ENCODE results near the gene LKAAEAR1.

LKAAEAR1 gene

DNA sequence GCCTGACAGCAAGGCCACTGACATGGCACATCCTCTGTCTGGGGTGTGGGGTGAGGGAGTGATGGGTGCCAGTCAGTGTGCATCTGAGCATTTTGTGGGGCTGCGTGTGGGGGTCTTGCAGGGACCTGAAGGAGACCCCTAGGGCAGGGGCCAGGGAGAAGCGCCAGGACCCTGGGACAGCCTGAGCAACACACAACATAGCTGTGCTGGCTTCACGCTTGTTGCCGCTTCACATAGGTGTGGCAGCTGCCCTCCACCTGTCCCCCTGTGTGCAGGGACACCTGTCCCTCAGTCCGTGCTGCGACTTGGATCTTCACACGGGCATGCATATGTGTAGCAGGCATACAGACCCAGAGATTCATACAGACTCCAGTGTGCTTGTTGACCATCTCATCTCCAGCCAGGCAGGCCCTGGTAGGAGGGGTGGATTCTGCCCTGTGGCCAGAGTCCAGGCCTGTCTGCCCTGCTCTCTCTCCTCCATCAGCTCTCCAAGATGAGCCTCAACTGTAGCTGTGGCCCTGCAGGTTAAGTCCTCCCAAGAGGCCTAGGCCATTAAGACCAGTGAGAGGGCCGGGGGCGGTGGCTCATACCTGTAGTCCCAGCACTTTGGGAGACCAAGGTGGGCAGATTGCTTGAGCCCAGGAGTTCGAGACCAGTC is 26.3 kb upstream of the LKAAEAR1 start:
- peak; percentile 49 for DNase-seq

DNA sequence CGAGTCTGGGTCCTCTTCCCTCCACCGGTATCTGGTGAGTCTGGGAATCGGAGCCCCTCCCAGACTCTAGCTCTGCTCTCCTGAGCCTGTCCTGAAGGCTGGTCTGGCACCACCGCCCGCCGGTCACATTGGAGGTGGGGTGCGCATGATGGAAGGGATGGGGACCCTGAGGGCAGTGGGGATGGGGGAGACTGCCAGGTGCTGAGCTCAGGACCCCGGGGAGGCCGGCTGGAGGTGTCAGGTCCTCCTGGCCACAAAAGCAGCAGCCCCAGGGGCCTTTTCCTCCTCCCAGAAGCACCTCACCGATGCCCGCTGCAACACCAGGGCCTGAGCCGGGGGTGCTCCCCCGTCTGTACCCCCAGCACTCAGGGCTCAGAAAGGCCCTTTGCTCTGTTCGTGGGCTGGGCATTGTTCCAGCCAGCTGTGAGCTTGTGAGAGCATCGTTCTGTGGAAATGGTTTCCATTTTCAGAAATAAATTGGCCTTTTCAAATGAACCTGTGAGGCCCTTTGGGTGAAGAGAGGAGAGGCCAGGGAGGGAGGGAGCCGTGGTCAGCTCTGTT is 25.7 kb upstream of the LKAAEAR1 start:
- DNase-seq = peak; percentile 43

DNA sequence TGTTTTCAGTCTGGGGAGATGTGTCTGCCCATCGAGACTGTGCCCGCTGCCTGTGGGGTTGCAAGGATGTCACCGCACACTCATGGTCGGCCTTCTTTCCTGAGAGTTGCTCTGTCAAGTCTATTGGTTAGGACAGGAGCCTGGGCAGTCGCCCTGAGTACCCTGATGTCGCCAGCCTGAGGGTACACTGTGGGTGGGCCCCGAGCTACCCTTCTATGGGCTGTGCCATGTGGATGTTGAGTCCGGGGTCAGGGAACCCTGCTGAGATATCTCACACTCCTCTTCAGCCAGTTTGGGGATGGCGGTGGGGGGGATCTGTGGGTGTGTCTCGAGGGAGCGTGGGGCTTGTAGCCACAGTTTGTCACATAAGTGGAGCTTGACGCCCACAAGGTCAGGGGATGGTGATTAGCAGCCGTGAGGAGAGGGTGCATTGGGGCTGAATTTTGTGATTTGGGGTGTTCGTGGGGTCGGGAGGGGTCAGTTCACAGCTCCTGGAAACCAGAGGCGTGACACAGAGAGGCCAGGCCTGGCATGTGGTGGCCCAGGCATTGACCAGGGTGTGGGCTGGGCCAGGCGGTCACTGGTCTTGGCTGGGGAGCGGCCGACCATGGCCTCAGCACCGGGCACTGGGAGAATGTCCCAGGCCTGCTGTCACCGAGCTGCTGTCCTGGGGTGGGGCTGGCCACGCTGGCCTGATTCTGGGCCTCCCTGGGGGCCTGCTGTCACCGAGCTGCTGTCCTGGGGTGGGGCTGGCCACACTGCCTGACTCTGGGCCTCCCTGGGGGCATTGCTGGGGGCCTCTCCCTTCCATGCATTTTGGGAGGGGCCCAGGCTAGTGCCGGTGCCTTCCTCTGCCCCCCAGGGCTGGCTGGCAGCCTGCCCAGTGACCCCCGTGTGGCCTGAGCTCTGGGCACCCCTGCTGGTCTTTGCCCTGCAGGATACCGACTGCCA is 24.8 kb upstream of the LKAAEAR1 start:
- peak; percentile 46 for DNase-seq

DNA sequence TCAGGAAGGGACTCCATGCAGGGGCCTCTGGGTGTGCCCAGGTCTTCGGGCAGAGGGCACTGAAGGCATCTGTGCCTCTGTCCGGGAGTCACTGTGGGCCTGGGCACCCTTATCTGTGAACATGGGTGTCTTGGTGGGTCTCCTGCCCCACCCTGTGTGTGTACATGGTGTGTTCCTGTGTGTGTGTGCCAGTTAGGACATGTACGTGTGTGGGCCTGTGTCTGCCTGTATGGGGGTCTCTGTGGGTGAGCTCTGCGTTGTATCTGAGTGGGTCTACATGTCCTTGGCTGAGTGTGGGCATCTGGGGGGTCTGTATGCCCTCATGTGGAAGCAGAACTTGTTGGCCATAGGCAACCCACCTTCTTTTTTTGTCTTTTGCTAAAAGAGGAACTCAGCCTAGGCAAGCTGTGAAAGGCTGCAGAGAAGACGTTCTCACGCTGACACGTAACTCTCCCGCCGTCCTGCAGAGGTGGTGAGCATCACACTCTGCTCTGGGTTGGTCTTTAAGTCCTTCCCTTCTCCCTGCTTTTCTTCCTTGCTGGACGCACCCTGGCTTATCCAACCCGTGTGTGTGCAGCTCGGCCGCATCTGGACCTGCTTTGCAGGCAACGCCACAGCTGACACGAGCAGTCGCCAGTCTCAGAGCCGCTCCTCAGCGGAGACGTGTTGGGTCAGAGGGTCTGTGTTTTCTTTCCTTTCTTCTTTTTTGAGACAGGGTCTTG is 23.7 kb upstream of the LKAAEAR1 start:
- DNase-seq = peak; percentile 44

DNA sequence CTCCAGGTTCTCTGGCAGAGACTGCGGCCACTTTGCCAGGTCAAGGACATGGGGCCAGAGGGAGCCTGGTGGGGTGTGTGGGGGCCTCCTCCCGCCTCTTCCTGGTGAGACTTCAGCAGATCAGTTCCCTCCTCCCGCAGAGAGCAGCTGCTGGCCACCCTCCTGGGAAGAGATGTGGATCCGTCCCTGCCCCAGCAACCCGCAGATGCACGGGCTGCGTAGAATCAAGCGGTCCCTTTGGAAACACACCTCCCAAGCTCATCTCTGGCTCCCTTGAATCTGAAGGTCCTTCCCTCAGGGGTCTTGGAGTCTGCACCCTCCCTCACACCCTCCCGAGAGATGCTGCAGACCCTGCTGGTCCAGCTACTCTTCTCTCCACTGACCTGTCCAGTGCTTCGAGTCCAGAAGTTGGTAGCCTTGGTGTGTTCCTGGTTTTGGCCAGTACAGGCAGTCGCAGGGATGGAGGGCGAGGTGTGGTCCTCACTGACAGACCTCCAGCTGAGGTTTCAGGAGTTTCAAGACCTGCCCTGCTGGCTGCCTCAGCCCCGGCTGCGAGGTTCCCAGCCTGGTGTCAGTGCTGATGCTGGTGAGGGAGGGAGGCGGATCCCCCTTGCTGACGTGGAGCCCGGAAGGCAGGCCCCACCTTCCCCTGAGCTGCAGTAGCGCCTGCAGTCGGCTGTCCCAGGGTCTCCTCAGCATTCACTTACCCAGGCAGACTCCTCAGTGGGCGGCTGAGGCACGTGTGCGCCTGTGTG is 23.0 kb upstream of the LKAAEAR1 start, which contains the start of gene NPBWR2:
Gene NPBWR2 (minus strand): TSS at position 585 of the 755 bp plus-strand sequence. CDS start 734 bp downstream, outside the sequence.
- no peak for DNase-seq

DNA sequence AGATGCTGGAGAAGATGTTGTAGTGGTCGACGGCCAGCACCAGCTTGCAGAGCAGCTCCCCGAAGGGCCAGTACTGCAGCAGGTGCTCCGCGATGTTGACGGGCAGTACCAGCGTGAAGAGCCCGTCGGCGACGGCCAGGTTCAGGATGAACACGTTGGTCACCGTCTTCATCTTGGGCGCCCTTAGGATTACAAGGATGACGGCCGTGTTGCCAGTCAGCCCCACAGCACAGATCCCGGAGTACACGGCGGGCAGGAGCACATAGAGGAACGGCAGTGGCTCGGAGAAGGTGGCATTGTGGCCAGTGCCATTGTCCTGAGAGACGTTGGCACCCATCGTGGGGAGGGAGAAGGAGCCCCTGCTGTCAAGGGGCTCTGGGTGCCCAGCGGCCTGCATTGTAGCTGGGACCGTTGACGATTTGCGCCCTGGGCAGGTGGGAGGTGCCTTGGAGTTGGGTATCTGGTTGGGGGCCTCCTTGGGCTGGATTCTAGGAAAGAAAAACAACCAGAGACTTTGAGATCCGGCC is 22.3 kb upstream of the LKAAEAR1 start:
- DNase-seq = no peak

DNA sequence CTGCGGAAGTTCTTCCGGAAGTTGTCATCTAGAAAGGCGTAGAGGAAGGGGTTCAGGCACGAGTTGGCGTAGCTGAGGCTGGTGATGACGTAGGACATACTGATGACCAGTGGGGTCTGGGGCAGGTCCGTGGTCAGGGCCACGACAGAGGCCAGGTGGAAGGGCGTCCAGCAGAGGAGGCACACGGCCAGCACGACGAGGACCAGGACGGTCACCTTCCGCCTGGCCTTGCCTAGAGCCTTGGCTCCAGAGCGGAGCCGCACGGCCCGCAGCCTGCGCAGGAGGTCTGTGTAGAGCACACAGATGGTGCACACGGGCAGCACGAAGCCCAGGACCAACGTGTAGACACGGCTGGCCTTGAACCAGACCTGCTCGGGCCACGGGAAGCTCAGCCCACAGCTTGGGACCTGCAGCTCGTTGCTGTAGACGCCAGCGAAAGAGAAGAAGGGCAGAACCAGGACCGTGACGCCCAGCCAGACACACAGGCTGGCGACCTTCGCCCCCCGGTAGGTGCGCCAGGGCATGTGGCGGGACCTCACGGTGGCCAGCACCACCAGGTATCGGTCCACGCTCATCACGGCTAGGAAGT is 21.7 kb upstream of the LKAAEAR1 start:
- no peak for DNase-seq

DNA sequence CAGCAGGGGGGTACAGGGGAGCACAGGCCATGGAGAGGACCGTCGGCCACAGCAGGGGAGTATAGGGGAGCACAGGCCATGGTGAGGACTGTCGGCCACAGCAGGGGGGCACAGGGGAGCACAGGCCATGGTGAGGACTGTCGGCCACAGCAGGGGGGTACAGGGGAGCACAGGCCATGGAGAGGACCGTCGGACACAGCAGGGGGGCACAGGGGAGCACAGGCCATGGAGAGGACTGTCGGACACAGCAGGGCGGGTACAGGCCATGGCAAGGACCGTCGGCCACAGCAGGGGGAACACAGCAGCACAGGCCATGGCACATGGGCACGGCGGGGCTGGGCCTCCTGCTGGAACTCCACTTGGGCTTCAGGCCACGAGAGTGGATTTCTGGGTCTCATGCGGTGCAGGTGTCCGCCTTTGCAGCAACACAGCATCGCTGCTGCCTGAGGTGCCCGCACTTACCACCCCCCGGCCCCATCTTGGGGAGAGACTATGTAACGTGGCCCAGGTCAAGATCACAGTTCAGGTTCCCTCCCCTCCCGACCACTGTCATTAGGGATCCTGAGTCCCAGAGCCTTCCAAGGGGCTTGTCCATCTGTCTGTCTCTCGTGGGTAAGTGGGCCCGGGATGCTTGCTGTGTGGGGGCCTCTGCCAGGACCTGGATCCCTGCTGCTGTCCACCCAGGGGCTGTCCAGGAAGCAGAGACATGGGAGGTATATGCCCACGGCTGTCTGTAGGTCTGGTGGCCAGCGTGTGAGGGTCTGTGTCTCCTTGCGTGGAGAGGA is 20.7 kb upstream of the LKAAEAR1 start:
- DNase-seq = no peak

DNA sequence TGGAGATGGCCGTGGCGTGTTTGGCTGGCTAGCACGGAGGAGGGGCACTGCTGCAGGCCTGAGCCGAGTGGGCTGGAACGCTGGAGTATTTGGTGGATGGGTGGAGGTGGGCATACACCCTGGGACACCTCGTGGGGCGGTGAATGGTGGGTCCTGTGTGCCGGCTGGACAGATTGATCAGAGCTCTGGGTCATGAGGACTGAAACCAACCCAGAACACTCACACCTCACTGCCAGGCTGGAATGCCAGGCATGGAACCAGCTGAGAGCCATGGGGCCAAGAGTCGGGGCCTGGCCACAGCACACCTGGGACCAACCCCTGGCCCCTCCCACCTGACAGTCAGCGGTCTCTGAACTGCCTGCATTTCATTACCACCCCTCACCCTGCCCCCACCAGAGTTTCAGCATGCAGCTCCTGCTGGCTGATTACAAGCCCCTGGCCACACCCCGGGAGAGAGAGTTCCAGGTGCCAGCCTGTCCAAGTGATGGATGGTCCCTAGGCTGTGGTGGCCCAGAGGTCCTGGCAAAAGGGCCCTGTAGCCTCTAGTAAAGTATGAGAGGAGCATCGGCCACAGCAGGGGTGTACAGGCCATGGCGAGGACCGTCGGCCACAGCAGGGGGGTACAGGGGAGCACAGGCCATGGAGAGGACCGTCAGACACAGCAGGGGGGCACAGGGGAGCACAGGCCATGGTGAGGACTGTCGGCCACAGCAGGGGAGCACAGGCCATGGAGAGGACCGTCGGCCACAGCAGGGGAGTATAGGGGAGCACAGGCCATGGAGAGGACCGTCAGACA is 19.9 kb upstream of the LKAAEAR1 start:
- no peak for DNase-seq

DNA sequence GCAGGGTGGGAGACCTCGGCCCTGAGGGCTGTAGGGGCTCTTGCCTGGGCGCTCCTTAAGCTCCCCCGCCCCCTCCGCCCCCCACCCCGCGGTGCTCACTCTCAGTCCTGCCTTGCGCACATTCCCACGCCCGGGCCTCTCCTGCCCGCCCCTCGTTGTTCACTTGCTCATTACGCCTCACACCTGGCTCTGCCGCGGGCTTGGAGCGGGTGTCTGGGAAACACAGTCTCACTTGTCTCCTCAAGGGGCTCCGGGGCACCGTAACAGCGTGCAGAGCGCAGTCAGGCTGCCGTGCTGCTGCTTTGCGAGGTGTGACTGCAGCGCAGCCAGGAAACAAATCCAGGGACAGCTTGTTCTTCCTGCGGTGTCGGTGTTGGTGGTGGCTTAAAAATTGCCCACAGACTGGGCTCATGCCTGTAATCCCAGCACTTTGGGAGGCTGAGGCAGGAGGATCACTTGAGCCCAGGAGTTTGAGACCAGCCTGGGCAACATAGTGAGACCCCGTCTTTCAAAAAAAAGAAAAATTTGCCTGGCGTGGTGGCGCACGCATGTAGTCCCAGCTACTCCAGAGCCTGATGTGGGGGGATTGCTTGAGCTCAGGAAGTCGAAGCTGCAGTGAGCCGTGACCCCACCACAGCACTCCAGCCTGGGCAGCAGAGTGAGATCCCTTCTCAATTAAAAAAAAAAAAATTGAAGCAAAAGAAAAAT is 18.6 kb upstream of the LKAAEAR1 start:
- DNase-seq = peak; percentile 72

DNA sequence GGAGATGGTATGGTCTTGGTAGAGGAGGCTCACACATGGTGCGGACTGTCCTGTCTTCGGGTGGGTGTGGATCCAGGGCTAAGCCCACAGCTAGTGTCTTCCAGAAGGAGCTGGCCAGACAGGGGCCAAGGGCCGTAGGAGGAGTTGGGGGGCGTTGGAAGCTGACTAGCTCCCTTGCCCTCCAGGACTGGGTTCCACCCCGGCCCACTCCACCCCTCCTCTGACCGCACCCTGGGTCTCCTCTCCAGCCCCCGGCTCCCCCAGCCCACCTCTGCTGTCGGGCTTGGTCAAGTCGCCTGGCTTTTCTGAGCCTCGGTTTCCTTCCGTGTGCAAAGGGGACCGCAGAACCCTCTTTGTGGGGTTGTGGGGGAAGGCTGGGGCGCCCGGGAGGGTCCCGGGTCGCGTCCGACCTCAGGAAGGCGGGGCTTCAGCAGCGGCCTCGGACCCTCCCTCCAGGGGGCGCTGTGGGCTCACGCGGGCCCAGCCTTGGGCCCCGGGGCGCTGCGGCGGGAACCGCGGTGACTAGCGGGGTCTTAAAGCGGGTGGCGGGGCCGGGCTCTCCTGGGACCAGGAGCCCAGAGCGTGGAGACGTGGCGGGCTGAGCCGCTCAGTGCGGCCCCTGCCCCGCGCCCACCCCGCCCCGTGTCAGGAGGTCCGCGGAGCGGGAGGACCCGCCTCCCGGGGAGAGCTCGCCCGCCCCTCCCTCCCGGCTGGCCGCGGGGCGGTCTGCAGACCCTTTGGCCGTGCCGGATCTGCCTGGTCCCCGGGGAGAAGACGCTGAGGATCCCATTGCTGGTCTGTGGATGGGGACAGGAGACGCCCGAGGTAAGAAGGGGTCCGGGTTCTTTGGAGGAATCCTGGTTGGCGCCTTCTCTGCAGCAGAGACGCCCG is 17.8 kb upstream of the LKAAEAR1 start:
- DNase-seq = no peak

DNA sequence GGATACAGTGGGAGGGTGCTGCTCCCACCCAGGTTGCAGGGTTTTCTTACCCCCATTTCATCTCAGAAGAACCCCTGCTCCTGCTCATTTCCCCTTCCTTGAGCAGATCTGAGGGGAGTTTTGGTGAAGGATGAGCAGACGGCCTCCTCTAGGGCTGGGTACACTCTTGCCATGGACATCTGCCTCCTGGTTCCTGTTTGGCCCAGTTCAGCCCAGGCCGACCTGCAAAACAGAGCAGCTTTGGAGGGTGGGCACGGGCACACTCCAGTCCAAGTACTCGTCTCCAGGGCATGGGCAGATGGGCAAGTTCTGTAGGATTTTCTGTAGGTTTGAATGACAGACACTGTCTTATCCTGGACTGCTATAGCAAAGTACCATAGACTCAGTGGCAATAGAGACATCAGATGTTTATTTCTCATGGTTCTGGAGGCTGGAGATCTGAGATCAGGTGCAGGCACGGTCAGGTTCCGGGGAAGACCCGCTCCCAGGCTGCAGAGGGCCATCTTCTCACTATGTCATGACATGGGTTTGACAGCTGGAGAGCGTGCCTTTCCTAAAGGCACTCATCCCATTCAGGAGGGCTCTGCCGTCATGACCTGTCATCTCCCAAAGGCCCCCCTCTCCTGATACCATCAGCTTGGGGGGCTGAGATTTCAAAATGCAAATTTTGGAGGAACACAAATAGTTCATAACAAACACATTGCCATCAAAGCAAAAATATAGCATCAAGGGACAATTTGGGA is 16.9 kb upstream of the LKAAEAR1 start:
- no peak for DNase-seq

DNA sequence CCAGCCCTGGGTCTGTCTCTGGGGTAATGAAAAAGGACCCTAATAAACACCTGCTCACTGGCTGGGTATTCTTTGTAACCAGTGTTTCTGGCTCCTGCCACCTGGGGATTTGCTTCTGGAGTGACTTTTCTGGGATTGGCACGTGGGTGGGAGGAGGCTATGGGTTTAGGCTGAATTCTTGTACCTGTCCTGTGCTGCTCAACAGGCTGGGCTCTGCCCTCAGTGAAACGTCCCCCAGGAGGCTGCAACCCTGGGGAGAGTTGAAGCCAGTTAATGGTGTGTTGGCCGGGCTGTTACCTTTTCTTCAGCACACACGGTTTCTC is 16.3 kb upstream of the LKAAEAR1 start:
- DNase-seq = no peak

DNA sequence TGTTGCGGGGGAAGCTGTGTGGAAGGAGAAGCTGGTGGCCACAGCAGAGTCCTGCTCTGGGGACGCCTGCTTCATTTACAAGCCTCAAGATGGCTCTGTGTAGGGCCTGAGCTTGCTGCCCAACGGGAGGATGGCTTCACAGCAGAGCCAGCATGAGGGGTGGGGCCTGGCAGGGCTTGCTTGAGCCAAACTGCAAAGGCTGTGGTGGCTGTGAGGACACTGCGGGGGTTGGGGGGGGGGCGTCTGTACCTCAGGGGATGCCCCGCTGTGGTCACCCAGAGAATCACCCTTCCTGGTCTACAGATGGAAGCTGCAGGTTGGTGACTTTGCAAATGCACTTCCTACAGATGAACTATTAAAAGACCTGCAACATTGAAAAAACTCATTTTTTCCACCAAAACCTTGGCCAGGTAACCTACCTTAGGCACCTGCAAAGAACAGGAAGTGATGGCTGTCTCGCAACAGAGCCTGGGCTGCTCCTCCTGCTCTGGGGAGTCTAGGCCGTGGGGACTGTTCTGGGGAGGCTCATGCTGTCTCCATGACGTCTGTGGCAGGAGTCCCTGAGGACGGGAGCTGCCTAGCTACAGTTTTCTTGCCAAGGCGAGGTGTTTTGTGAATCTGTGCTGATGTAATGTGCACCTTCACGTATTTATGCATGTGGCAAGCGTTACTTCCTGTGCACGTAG is 15.8 kb upstream of the LKAAEAR1 start:
- DNase-seq = no peak

DNA sequence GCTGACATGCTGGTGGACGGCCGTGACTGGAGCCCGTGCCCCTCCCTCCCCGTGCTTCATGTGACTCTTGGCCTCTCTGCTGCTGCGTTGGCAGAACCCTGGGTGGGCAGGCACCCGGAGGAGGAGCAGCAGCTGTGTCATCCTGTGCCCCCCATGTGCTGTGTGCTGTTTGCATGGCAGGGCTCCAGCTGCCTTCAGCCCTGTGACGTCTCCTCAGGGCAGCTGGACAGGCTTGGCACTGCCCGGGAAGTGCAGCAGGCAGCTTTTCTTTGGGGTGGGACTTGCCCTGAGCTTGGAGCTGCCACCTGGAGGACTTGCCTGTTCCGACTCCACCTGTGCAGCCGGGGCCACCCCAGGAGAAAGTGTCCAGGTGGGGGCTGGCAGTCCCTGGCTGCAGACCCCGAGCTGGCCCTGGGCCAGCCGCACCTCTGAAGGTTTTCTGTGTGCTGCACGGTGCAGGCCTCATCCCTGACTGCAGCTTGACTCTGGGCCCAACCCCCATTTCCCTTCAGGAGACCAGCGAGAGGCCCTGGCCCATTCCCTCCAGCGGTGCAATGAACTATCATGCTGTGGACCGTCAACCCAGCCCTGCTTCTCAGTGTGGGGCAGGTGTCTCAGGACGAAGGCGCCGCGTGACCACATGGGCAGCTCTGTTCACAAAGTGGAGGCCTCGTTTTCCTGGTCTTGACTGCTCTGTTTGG is 15.0 kb upstream of the LKAAEAR1 start:
- DNase-seq = no peak

DNA sequence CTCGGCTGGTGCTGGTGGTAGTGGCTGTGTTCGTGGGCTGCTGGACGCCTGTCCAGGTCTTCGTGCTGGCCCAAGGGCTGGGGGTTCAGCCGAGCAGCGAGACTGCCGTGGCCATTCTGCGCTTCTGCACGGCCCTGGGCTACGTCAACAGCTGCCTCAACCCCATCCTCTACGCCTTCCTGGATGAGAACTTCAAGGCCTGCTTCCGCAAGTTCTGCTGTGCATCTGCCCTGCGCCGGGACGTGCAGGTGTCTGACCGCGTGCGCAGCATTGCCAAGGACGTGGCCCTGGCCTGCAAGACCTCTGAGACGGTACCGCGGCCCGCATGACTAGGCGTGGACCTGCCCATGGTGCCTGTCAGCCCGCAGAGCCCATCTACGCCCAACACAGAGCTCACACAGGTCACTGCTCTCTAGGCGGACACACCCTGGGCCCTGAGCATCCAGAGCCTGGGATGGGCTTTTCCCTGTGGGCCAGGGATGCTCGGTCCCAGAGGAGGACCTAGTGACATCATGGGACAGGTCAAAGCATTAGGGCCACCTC is 14.3 kb upstream of the LKAAEAR1 start:
- no peak for DNase-seq
